MG63 (cell line): Measurements from ENCODE around the gene NEDD8. TPM values are rescaled to one million over a fixed set of nuclear protein-coding genes. Genes with fewer than 3 reads are reported as not detected.
"Not testable (repeated sequence)": the region's sequence is repeated elsewhere in the genome, so short reads cannot be mapped to it uniquely, and the experiment has no call there.

Experiments
- DNase-seq: peaks from one replicate; pipeline ENCODE4 v3.0.0-alpha.2; 2020
- H3K27me3 ChIP-seq: fragments of 250-450 bp; sonication (Bioruptor Pico); 2 replicates; pipeline ENCODE4 v1.5.1; 2020; ENCODE audit warnings: mild to moderate bottlenecking, moderate library complexity
- H3K36me3 ChIP-seq: fragments of 250-450 bp; sonication (Bioruptor Pico); 2 replicates; pipeline ENCODE4 v1.5.1; 2020; ENCODE audit warnings: mild to moderate bottlenecking, moderate library complexity
- H3K4me3 ChIP-seq: fragments of 250-450 bp; sonication (Bioruptor Pico); 2 replicates; pipeline ENCODE4 v1.5.1; 2020; ENCODE audit warnings: mild to moderate bottlenecking, moderate library complexity
- H3K9me3 ChIP-seq: fragments of 250-450 bp; sonication (Bioruptor Pico); 2 replicates; pipeline ENCODE4 v1.5.1; 2020; ENCODE audit warnings: mild to moderate bottlenecking, moderate library complexity
- total RNA-seq: library from RNA; depleted of rRNA; stranded (reverse); fragments of >200 nt; shearing (Covaris generic); gene quantifications from 2 replicates; pipeline ENCODE4 v1.2.3, GENCODE V29; 2014; ENCODE audit warnings: low replicate concordance

Gene NEDD8
- total RNA-seq, 1 experiment from 2014 or later = 138 TPM

DNA sequence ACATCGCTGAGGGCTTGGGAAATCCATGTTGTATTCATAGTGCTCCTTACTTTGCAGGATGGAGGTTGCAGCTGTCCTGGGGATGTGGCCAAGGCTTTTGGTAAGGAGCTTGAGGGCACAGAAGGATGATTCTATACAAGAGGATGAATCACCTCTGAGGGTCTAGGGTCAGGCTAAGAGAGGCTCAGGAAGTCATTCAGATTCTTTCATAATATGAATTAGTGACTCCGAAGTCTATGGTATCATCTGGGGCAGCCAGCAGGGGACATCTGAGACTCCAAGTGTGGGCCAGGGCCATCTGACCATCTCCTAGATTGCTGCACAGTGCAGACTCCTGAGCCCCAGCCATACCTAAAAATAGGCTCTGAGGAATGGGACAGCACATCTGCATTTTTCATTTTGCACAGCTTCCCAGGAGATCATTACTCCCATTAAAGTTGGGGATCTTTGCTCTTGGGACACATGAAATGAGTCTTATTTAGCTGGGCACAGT, 5.3 kb upstream of the NEDD8 start:
- DNase-seq = no peak
- Histone ChIP-seq H3K9me3 (no peaks in the 10 kb centered on the region), H3K4me3 (no peak overlapping the region), H3K27me3 (no peaks in the 10 kb centered on the region), H3K36me3 (peaks cover 32% of the 10 kb centered on the region)

DNA sequence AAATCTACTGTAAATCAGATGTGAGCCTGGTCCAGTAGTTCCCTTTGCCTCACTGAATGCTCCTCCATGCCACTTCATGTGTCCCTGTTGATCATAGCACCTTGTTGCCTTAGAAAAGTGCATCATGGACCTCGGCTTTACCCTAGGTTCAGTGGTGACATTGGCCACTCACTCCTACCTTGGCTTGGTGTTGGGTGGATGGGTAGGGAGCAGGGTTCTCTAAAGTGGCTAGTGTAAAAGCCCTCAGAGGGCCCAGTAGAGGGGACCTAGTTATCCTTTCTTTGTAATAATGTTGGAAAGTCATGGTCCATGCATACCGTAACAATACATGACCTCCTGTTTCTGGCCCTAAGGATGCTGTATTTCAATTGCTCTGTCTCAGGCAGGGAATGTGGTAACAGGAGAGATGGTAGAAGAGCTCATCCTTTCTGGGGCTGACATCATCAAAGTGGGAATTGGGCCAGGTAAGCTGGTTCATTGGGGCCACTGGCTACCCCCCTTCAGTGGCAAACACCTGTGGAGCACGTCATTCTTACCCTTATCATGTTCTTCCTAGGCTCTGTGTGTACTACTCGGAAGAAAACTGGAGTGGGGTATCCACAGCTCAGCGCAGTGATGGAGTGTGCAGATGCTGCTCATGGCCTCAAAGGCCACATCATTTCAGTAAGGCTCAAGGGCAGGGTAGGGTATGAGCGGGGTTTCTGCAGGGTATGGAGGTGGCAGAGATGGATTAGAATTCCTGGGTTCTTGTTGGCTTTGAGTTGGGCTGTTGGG, 4.7 kb upstream of the NEDD8 start:
- Histone ChIP-seq H3K9me3 (no peaks in the 10 kb centered on the region), H3K27me3 (no peaks in the 10 kb centered on the region), H3K4me3 (no peak overlapping the region), H3K36me3 (peaks cover 32% of the 10 kb centered on the region)
- no peak for DNase-seq

DNA sequence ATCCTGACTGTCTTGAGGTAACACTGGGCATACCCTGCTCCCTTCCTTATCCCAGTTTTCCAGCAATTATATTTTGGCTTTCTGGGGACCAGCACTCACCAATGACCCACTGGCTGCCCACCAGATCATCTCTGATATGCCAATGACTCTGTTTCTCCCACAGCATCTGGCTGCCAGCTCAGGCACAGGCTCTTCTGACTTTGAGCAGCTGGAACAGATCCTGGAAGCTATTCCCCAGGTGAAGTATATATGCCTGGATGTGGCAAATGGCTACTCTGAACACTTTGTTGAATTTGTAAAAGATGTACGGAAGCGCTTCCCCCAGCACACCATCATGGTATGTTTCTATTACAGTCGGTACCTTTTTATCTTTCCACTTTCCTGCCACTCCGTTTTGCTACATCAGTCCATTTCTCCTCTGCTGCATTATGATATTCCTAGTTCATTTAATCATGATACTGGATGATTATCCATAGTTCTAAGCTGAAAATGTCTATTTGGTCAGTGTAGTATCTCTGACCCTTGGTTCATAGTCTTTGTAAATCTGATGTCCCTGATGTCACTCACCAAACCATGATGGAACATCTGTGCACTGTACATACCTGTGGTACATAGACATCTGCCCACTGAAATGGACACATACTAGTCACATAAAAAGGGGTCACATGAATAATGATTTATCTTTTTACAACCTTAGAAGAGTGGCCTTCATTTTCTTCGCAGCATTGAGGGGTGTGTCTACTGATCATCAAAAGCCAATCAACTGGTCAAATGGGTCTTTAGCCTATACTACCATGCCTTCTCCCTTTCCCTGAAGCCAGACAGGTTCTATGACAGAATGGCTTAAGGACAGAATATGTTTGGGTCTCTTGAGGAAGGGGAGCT, 3.9 kb upstream of the NEDD8 start:
- Histone ChIP-seq H3K9me3 (no peaks in the 10 kb centered on the region), H3K4me3 (no peak overlapping the region), H3K36me3 (peaks cover 30% of the 10 kb centered on the region), H3K27me3 (no peaks in the 10 kb centered on the region)
- DNase-seq = no peak

DNA sequence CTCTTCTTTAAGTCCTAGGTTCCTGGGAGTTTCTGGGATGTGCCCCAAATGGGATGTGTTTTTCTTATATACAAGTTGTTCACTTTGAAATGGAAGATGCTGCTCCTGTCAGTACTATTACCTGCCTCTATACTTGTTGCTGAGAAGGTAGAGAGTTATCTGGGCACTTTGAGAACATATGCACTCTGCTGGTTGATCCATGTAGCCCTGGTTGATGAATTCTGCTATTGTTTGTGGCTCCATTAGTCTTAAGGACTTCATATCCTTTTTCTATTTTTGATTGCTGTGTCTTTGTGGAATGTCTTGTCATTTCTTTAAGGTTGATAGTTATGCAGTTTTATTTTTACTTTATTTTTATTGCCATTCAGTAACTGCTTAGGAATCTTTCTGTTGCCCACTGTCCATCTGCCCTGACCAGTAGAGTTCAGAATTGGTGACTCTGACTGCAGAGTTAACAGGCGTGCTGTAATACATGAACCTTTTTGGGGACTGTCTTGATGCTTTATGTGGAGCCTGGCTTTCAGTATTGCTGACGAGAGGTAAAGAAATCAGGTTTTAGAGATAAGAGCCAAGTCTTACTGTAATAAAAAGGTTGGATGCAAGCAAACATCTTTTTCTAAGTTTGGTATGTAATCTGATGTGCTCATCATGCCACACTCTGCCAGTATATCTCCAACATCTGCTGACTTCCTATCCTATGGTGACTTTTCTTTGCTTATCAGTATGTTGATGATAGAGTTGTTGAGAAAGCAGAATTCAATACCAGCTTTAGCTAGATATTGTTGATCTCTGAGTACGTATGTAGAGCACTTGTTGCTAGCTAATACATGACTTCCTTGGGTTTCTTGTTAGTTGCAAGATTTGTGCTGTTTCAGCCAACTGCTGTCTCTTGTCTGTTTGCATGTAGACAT, 2.2 kb upstream of the NEDD8 start:
- no peaks in the 10 kb centered on the region for H3K9me3 ChIP-seq
- H3K4me3 ChIP-seq = no peak overlapping the region
- H3K27me3 ChIP-seq = no peaks in the 10 kb centered on the region
- no peak for DNase-seq
- H3K36me3 ChIP-seq = peaks cover 18% of the 10 kb centered on the region

DNA sequence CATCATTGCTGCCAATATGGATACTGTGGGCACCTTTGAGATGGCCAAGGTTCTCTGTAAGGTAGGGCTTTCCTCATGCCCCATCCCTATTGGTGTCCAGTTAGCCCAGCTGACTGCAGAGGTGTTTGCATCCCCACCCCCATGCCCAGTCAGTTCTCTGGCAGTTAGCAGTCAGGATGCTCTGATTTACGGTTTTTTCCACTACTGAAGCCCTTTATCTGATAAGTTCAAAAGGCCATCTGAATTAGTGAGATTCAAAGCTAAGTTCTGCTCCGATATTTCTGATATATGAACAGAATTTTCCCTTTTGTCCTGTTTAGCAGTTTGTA, 1.3 kb upstream of the NEDD8 start:
- H3K9me3 ChIP-seq = no peaks in the 10 kb centered on the region
- peaks cover 18% of the 10 kb centered on the region for H3K36me3 ChIP-seq
- peak overlapping the region; percentile 80 for H3K4me3 ChIP-seq
- no peak for DNase-seq
- H3K27me3 ChIP-seq = no peaks in the 10 kb centered on the region

DNA sequence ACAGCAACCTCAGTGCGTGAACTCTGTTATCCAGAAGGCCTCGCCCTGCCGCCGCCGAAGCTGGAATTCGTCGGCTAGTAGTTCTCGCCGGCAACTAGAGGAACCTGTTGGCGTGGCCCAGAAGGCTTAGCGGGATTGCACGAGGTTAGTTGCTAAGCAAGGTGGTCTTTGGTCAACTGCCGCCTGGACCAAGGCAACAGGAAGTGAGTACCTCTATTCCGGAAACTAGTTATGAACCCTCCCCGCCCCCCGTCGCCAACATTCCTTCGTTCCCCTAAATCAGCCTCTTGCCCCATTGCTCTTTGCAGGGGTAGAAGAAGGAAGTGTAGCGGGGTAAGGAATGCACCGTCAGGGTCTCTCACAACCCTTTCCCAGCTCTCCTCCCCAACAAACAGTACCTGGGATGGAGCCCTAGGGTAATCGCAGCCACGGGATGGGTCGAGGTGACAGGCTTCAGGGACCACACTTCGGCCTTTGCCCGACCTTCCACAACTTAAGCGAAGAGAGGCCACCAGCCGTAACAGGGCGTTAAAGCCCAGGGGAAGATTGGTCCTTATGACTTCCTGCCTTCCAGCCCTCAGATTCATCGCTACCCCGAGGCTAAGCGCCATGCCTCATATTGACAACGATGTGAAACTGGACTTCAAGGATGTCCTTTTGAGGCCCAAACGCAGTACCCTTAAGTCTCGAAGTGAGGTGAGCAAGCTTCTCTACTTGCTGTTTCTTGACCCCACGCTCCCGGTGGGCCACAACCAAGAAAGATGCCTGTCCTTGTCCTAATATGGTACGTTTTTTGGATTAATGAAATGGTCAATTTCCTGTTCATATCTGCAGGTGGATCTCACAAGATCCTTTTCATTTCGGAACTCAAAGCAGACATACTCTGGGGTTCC, 724 bp upstream of the NEDD8 start, which contains the start of gene GMPR2:
Gene GMPR2 (plus strand): TSS at position 285 of the 893 bp plus-strand sequence. CDS start 325 bp downstream, at position 610.
- Histone ChIP-seq H3K27me3 (no peaks in the 10 kb centered on the region), H3K36me3 (peaks cover 18% of the 10 kb centered on the region), H3K9me3 (no peaks in the 10 kb centered on the region), H3K4me3 (peak within 1 kb of the TSS; percentile 80)
- DNase-seq = no peak

DNA sequence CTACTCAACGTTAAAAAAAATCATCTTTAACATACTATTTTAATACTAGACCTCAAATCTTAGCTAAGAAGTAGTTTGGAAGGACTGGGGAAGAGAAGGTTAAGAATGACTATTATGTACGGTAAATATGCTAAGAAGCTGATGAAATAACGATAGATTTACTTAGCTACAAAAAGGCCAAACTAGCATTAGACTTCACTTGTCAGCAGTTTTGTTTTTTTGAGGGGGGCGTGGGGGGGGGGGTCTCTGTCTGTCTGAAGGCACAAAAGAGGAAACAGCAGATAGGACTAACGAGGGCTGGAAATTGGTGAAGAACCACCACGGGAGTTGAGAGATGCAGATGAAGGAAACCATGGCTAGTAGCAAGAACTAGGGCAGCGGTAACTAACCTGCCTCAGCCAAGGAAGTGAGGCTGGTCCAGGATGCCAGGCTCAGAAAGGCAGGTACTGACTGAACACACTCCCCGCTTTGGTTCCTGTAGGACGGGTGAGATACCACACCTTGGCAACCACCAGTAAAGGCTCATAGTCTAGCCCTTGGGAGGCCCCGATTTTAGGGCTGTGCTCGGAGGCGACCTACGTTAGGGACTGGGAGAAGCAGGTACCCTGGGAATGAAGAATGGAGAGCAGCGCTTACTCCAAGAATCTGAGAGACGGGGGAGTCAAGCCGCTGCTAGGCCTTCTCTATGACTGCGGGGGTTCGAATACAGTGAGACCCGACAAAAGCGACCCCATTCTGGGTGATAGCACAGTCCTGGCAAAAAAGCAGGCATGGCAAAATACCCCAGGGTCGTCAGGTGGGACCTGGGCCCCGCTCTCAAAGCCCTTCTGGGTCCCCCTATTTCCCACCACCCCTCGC, 675 bp downstream of the NEDD8 start:
- peaks cover 14% of the 10 kb centered on the region for H3K36me3 ChIP-seq
- H3K27me3 ChIP-seq = no peaks in the 10 kb centered on the region
- DNase-seq = no peak
- peak overlapping the region; percentile 80 for H3K4me3 ChIP-seq
- no peaks in the 10 kb centered on the region for H3K9me3 ChIP-seq

DNA sequence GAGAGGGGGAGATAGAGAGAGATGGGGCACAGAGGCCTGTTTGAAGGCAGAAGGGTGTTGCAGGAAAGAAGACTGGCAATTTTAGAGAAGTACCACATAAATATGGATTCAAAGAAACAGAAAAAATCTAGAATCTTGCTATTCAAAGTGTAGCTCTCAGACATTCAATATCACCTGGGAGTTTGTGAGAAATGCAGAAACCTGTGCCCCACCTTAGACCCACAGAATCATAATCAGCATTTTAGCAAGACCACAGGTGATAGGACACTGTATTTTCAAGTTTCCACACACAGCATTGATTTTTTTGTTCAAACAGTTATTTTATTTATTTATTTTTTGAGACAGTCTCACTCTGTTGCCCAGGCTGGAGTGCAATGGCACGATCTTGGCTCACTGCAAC, 3.3 kb downstream of the NEDD8 start:
- Histone ChIP-seq H3K36me3 (peaks cover 6% of the 10 kb centered on the region; the same call in 1 of the 2 replicates), H3K9me3 (no peaks in the 10 kb centered on the region), H3K27me3 (no peaks in the 10 kb centered on the region), H3K4me3 (no peak overlapping the region)
- DNase-seq = no peak

DNA sequence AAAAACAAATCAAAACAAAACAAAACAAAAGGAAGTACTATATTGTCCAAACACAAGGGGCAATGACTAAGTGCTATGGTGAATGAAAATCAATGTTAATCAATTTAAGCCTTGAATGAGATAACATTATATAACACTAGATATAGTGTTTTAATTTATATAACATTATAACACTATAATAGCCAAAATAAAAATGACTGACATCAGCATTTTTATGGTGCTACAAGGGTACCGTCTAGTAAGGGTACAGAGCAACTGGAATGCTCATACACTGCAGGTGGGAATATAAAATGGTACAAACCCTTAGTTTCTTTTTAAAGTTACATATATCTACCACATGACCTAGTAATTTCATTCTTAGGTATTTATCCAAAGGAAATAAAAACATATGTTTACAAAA, 5.7 kb downstream of the NEDD8 start:
- no peak for DNase-seq
- H3K9me3 ChIP-seq = no peaks in the 10 kb centered on the region
- H3K36me3 ChIP-seq = peaks cover 6% of the 10 kb centered on the region; the same call in 1 of the 2 replicates
- H3K4me3 ChIP-seq = no peak overlapping the region
- H3K27me3 ChIP-seq = no peaks in the 10 kb centered on the region

DNA sequence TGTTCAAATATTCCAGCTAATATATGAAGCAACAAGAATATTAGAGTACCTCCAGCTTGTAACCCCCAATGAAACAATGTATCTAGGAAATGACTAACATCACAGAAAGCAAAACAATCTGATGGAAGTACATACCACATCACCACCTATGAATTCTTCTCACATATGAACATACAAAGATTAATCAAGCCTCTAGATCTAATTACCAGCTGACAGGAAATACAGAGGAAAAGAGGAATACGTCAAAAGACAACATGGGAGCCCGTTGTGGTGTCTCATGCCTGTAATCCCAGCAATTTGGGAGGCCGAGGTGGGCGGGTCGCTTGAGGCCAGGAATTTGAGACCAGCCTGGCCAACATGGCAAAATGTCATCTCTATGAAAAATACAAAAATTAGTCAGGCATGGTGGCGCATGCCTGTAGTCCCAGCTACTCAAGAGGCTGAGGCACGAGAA, 7.5 kb downstream of the NEDD8 start:
- H3K27me3 ChIP-seq = no peaks in the 10 kb centered on the region
- no peaks in the 10 kb centered on the region for H3K9me3 ChIP-seq
- H3K4me3 ChIP-seq = no peak overlapping the region
- no peak for DNase-seq
- peaks cover 6% of the 10 kb centered on the region; the same call in 1 of the 2 replicates for H3K36me3 ChIP-seq

DNA sequence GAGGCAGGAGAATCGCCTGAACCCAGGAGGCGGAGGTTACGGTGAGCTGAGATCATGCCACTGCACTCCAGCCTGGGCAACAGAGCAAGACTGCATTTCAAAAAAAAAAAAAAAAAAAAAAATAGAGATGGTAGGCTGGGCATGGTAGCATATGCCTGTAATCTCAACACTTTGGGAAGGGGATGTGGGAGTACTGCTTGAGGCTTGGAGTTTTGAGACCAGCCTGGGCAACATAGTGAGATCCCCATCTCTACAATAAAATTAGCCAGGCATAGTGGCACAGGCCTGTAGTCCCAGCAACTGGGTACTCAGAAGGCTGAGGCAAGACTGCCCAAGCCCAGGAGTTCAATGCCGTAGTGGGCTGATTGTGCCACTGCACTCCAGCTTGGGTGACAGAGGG, 9.2 kb downstream of the NEDD8 start:
- not testable (repeated sequence) for H3K4me3 ChIP-seq, H3K36me3 ChIP-seq, DNase-seq, H3K9me3 ChIP-seq, H3K27me3 ChIP-seq

DNA sequence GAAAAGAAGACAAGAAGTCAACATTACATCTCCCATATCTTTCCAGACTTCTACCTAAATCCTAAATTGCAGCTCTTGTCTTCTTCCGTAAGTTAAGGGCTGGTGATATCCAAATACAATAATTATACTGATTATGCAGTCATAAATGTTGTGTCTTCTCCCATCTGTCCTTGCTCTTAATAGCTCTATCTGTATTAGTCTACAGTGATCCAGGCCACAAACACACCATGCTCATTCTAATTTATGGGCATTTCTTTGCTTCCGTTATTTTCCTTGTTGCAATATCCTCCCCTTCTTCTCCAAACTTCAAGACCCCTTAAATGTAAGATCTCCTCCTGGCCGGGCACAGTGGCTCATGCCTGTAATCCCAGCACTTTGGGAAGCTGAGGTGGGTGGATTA, 12.6 kb downstream of the NEDD8 start:
- Histone ChIP-seq H3K4me3 (no peak overlapping the region), H3K27me3 (no peaks in the 10 kb centered on the region), H3K36me3 (no peaks in the 10 kb centered on the region; the same call in 1 of the 2 replicates), H3K9me3 (no peaks in the 10 kb centered on the region)
- no peak for DNase-seq

DNA sequence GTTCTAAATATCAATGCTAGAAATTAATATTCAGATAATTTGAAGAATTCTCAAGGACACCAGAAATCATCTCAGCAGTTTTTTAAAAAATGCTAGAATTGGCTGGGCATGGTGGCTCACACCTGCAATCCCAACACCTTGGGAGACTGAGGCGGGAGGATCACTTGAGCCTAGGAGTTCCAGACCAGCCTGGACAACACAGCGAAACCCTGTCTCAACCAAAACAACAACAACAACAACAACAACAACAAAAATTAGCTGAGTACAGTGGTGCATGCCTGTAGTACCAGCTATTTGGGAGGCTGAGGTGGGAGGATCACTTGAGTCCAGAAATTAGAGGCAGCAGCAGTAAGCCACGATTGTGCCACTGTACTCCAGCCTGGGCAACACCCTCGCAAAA, 13.1 kb downstream of the NEDD8 start:
- no peaks in the 10 kb centered on the region; the same call in 1 of the 2 replicates for H3K36me3 ChIP-seq
- H3K27me3 ChIP-seq = no peaks in the 10 kb centered on the region
- DNase-seq = no peak
- H3K9me3 ChIP-seq = no peaks in the 10 kb centered on the region
- no peak overlapping the region for H3K4me3 ChIP-seq

DNA sequence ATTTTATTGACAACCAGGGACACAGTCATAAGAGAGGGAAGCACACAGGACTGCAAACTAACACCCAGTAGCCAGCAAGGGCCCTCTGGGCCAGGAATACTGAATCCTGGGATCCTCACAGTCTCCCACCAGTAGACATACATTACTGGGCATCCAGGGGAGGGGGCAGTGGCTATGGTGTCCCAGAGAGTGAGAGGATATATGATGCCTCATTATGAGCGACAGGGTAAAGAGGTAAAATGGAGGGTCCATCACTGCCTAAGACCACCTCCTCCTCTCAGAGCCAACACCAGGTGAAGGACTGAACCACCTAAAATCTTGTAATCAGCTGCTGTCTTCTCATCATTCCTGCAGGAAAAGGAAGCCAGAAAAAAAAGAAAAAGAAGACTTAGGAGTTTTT, 15.3 kb downstream of the NEDD8 start:
- H3K4me3 ChIP-seq, H3K27me3 ChIP-seq, DNase-seq, H3K36me3 ChIP-seq, H3K9me3 ChIP-seq: not testable (repeated sequence)

DNA sequence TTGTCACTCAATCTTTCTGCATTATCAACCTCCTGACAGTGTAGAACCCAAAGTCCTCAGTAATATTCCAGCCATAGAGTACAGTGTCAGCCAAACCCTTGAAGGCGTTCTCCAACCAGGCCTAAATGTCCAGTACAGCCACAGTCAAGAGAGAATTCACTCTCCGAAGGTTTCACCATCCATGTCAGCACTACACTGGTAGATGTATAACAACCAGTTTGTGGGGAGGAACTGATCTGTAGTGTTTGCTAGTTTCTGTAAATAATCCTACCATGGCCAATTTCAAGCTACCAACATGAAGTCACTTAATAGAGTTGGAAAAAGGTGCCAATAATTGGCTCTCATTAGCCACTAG, 15.8 kb downstream of the NEDD8 start:
- no peak for DNase-seq
- Histone ChIP-seq H3K36me3 (peaks cover 3% of the 10 kb centered on the region; the same call in 1 of the 2 replicates), H3K9me3 (no peaks in the 10 kb centered on the region), H3K27me3 (no peaks in the 10 kb centered on the region), H3K4me3 (peak overlapping the region; percentile 59)
